ENCODE measurements around the gene PATL2. TPM values are rescaled to one million over a fixed set of nuclear protein-coding genes. Genes with fewer than 3 reads are reported as not detected.

The PATL2 gene
- total RNA-seq, 5 donors from 2014 or later (not counting 1 experiment from before 2014, with no cell fraction given), result 43.5 to 69.7 (median 48.5) TPM

DNA sequence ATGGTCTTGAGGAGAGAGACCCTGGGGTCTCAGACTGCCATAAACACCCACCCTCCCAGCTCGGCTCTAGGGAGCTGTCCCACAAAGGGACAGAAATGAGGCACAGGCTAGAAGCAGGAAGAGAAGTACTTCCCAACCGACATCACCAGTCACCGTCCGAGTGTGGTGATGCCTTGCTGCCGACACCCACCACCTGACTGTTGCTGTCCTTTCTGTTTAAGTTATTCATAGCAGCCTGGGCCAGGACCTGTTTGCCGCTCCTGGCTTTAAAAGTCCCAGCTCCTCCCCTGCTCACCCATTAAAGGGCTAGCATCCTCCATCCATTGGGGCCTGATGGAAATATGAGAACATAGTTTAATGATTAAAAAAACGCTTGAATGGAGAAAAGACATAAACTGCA lies 34.4 kb downstream of the PATL2 start:
- no peaks in the 10 kb centered on the region for H3K27me3 Mint-ChIP-seq
- WGBS (ENCODE audit: insufficient coverage), result 15% methylated on average over 5 of the region's 7 CpGs
- no peaks in the 10 kb centered on the region for H3K36me3 ChIP-seq (ENCODE audit: control insufficient read depth in 2 of 2, extremely low read depth in 1 of 2, insufficient read depth in 1 of 2, low read length in 1 of 2)
- H3K27ac Mint-ChIP-seq, result peak overlapping the region; percentile 96 to 98
- peak overlapping the region; percentile 58 to 69 (median 58) for H3K4me3 Mint-ChIP-seq
- peaks cover 60 to 98% of the 10 kb centered on the region in 2 experiments for H3K4me1 ChIP-seq (ENCODE audit: control insufficient read depth in 1 of 2, extremely low read depth in 1 of 2, insufficient read depth in 2 of 2, low read length in 2 of 2)
- peak overlapping the region; percentile 82 for H3K27ac ChIP-seq (ENCODE audit: low read length)
- H3K4me1 Mint-ChIP-seq, result peaks cover 88 to 92% (median 91%) of the 10 kb centered on the region in 3 donors
- peak overlapping the region; percentile 24 to 26 for H3K4me3 ChIP-seq (ENCODE audit: control insufficient read depth in 1 of 2, extremely low read depth in 1 of 2, low read length in 1 of 2)
- ATAC-seq (replicated peaks in 1 of 4), result peak in 3 of 4 experiments; percentile 11 to 18 (median 16)
- H3K36me3 Mint-ChIP-seq, result peaks cover 27% of the 10 kb centered on the region
- ChIA-PET POLR2A (interaction anchor here in 1 of 2 donors (0.5 to 2.2 kb wide), 7 partner anchors 13 to 61 kb away, joined by 3 to 16 read pairs (median 8); partner anchors contain the start of genes B2M, PATL2 and SPG11), CTCF (interaction anchor here (0.6 to 2.3 kb wide), 11 partner anchors 10 to 249 kb away, joined by 3 to 20 read pairs (median 5); partner anchors contain the start of genes CTDSPL2 (in 1 of the 2), SPG11 (in 1 of the 2) and TRIM69 (in 1 of the 2))
- DNase-seq, result peak in 2 of 35 experiments; percentile 11 to 53
- no peaks in the 10 kb centered on the region for H3K9me3 ChIP-seq
- no peaks in the 10 kb centered on the region for H3K27me3 ChIP-seq (replicated peaks in 1 of 2; ENCODE audit: control insufficient read depth in 2 of 2, extremely low read depth in 1 of 2, insufficient read depth in 2 of 2, low read length in 1 of 2)
- peaks cover 0 to 14% (median 5%) of the 10 kb centered on the region in 3 donors for H3K9me3 Mint-ChIP-seq

DNA sequence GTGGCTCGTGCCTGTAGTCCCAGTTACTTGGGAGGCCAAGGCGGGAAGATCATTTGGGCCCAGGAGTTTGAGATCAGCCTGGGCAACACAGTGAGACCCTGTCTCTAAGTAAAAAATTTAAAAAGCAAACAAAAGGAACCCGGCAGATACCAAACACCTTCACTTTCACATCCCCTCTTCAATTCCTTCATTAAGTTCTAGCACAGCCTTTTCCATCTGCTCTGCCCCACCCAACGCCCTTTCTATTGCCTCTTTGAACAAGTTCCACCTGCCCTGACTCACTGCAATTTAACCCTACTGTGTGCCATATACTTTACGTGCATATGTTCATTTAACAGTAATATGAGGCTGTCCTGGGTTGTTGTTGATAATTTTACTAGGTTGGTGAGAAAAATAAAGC lies 35.2 kb downstream of the PATL2 start:
- H3K27me3 Mint-ChIP-seq, result no peaks in the 10 kb centered on the region
- ChIA-PET POLR2A (no interaction called here), CTCF (interaction anchor here in 1 of 2 donors (1.1 to 2.1 kb wide), 2 partner anchors 12 to 35 kb away, joined by 3 to 6 read pairs; partner anchors contain the start of genes B2M, PATL2 and SPG11)
- H3K4me3 ChIP-seq (ENCODE audit: control insufficient read depth in 1 of 2, extremely low read depth in 1 of 2, low read length in 1 of 2), result peak overlapping the region in 1 of 2 donors; percentile 24
- ATAC-seq (replicated peaks in 1 of 4) (no peak), DNase-seq (no peak)
- H3K9me3 Mint-ChIP-seq, result peaks cover 0 to 9% (median 5%) of the 10 kb centered on the region in 3 donors
- H3K36me3 ChIP-seq (ENCODE audit: control insufficient read depth in 2 of 2, extremely low read depth in 1 of 2, insufficient read depth in 1 of 2, low read length in 1 of 2), result no peaks in the 10 kb centered on the region
- peaks cover 22% of the 10 kb centered on the region for H3K36me3 Mint-ChIP-seq
- no peaks in the 10 kb centered on the region for H3K9me3 ChIP-seq
- H3K4me3 Mint-ChIP-seq, result peak overlapping the region; percentile 41 to 69 (median 57)
- H3K4me1 Mint-ChIP-seq, result peaks cover 87 to 93% (median 92%) of the 10 kb centered on the region in 3 donors
- peak overlapping the region; percentile 96 to 98 for H3K27ac Mint-ChIP-seq
- H3K4me1 ChIP-seq (ENCODE audit: control insufficient read depth in 1 of 2, extremely low read depth in 1 of 2, insufficient read depth in 2 of 2, low read length in 2 of 2), result peaks cover 60 to 96% of the 10 kb centered on the region in 2 experiments
- H3K27ac ChIP-seq (ENCODE audit: low read length), result peak overlapping the region; percentile 82
- H3K27me3 ChIP-seq (replicated peaks in 1 of 2; ENCODE audit: control insufficient read depth in 2 of 2, extremely low read depth in 1 of 2, insufficient read depth in 2 of 2, low read length in 1 of 2), result no peaks in the 10 kb centered on the region
- 45% methylated on average over 1 of the region's 5 CpGs for WGBS (ENCODE audit: insufficient coverage)

GRCh38 chr15:44673639-44674038 lies 37.5 kb downstream of the PATL2 start:
- Histone ChIP-seq H3K27me3 (replicated peaks in 1 of 2; ENCODE audit: control insufficient read depth in 2 of 2, extremely low read depth in 1 of 2, insufficient read depth in 2 of 2, low read length in 1 of 2) (no peaks in the 10 kb centered on the region), H3K4me1 (ENCODE audit: control insufficient read depth in 1 of 2, extremely low read depth in 1 of 2, insufficient read depth in 2 of 2, low read length in 2 of 2) (peaks cover 65 to 97% of the 10 kb centered on the region in 2 experiments), H3K27ac (ENCODE audit: low read length) (no peak overlapping the region), H3K36me3 (ENCODE audit: control insufficient read depth in 2 of 2, extremely low read depth in 1 of 2, insufficient read depth in 1 of 2, low read length in 1 of 2) (no peaks in the 10 kb centered on the region), H3K4me3 (ENCODE audit: control insufficient read depth in 1 of 2, extremely low read depth in 1 of 2, low read length in 1 of 2) (no peak overlapping the region), H3K9me3 (no peaks in the 10 kb centered on the region)
- Mint-ChIP-seq H3K9me3 (no peaks in the 10 kb centered on the region), H3K36me3 (peaks cover 13% of the 10 kb centered on the region), H3K4me3 (peak overlapping the region in 1 of 3 donors; percentile 58), H3K27ac (peak overlapping the region; percentile 71 to 87), H3K4me1 (peaks cover 91 to 96% (median 92%) of the 10 kb centered on the region in 3 donors), H3K27me3 (no peaks in the 10 kb centered on the region)
- POLR2A ChIA-PET, result interaction anchor here in 1 of 2 donors (0.6 kb wide), 1 partner anchor 46 kb away, joined by 3 read pairs; no protein-coding TSS in a partner anchor
- WGBS (ENCODE audit: insufficient coverage), result 94% methylated on average over 2 of the region's 2 CpGs
- no peak for ATAC-seq (replicated peaks in 1 of 4)
- no peak for DNase-seq
- CTCF ChIA-PET, result interaction anchor here in 1 of 2 donors (1.2 kb wide), 1 partner anchor 9 kb away, joined by 3 read pairs; no protein-coding TSS in a partner anchor

- peaks cover 90 to 95% (median 95%) of the 10 kb centered on the region in 3 donors for H3K4me1 Mint-ChIP-seq
- H3K4me3 Mint-ChIP-seq, result peak overlapping the region in 1 of 3 donors; percentile 56
- peak overlapping the region; percentile 65 for H3K27ac ChIP-seq (ENCODE audit: low read length)
- ATAC-seq (replicated peaks in 1 of 4) (no peak), DNase-seq (no peak)
- H3K9me3 ChIP-seq, result no peaks in the 10 kb centered on the region
- H3K27ac Mint-ChIP-seq, result peak overlapping the region; percentile 93 to 94
- H3K4me3 ChIP-seq (ENCODE audit: control insufficient read depth in 1 of 2, extremely low read depth in 1 of 2, low read length in 1 of 2), result no peak overlapping the region
- WGBS (ENCODE audit: insufficient coverage), result 77% methylated on average over 3 of the region's 6 CpGs
- peaks cover 60 to 89% of the 10 kb centered on the region in 2 experiments for H3K4me1 ChIP-seq (ENCODE audit: control insufficient read depth in 1 of 2, extremely low read depth in 1 of 2, insufficient read depth in 2 of 2, low read length in 2 of 2)
- H3K27me3 Mint-ChIP-seq, result no peaks in the 10 kb centered on the region
- H3K36me3 ChIP-seq (ENCODE audit: control insufficient read depth in 2 of 2, extremely low read depth in 1 of 2, insufficient read depth in 1 of 2, low read length in 1 of 2), result no peaks in the 10 kb centered on the region
- no peaks in the 10 kb centered on the region for H3K27me3 ChIP-seq (replicated peaks in 1 of 2; ENCODE audit: control insufficient read depth in 2 of 2, extremely low read depth in 1 of 2, insufficient read depth in 2 of 2, low read length in 1 of 2)
- ChIA-PET POLR2A (interaction anchor here (0.6 to 1.6 kb wide), 5 partner anchors 23 to 345 kb away, joined by 3 to 6 read pairs (median 4); partner anchors contain the start of genes B2M (in 1 of the 2) and PATL2 (in 1 of the 2)), CTCF (interaction anchor here in 1 of 2 donors (0.7 kb wide), 1 partner anchor 41 kb away, joined by 3 read pairs; the partner anchor contains the start of genes B2M and PATL2)
- peaks cover 5% of the 10 kb centered on the region for H3K36me3 Mint-ChIP-seq
- no peaks in the 10 kb centered on the region for H3K9me3 Mint-ChIP-seq
These were observed 40.8 kb downstream of the PATL2 start for GRCh38 chr15:44670087-44670950.

DNA sequence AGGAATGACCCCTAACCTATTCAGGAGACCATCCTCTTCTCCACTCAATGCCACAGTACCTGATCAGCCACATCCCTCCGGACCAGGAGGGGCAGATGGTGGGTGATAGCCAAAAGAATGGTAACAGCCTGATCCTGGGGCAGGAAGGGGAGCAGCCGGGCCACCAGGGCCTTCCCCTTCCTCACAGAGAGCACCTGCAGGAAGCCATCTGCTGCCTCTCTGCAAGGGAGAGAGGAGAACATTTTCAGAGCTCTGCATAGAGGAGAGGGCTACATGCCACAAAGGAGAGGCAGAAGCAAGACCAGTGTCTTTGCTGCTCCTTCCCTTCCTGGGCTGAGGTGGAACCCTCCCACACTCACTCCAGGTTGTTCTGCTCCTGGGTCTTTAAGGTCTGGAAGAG lies 42.2 kb downstream of the PATL2 start:
- Mint-ChIP-seq H3K36me3 (peaks cover 5% of the 10 kb centered on the region), H3K4me1 (peaks cover 91 to 95% (median 92%) of the 10 kb centered on the region in 3 donors), H3K27me3 (no peaks in the 10 kb centered on the region), H3K27ac (peak overlapping the region; percentile 93 to 94), H3K4me3 (peak overlapping the region in 1 of 3 donors; percentile 58), H3K9me3 (no peaks in the 10 kb centered on the region)
- no peaks in the 10 kb centered on the region for H3K36me3 ChIP-seq (ENCODE audit: control insufficient read depth in 2 of 2, extremely low read depth in 1 of 2, insufficient read depth in 1 of 2, low read length in 1 of 2)
- peak; percentile 56 to 70 (median 64) for ATAC-seq (replicated peaks in 1 of 4)
- peaks cover 67 to 90% of the 10 kb centered on the region in 2 experiments for H3K4me1 ChIP-seq (ENCODE audit: control insufficient read depth in 1 of 2, extremely low read depth in 1 of 2, insufficient read depth in 2 of 2, low read length in 2 of 2)
- peak overlapping the region; percentile 65 for H3K27ac ChIP-seq (ENCODE audit: low read length)
- DNase-seq, result peak in 9 of 35 experiments; percentile 13 to 45 (median 27)
- ChIA-PET CTCF (no interaction called here), POLR2A (interaction anchor here (0.6 to 1.6 kb wide), 4 partner anchors 24 to 57 kb away, joined by 3 to 6 read pairs (median 4); partner anchors contain the start of genes B2M (in 1 of the 2) and PATL2 (in 1 of the 2))
- no CpG with 5 or more reads among the region's 2 CpGs for WGBS (ENCODE audit: insufficient coverage)
- H3K4me3 ChIP-seq (ENCODE audit: control insufficient read depth in 1 of 2, extremely low read depth in 1 of 2, low read length in 1 of 2), result no peak overlapping the region
- H3K27me3 ChIP-seq (replicated peaks in 1 of 2; ENCODE audit: control insufficient read depth in 2 of 2, extremely low read depth in 1 of 2, insufficient read depth in 2 of 2, low read length in 1 of 2), result no peaks in the 10 kb centered on the region
- no peaks in the 10 kb centered on the region for H3K9me3 ChIP-seq

Measured in T-cell (primary cell).